Osteocyte (in vitro differentiated cells): ENCODE data around the gene TIGAR. TPM values are rescaled to one million over a fixed set of nuclear protein-coding genes. Genes with fewer than 3 reads are reported as not detected.

Experiments
- DNase-seq: peaks from one replicate; pipeline ENCODE4 v3.0.0; 2021; ENCODE audit warnings: mixed read lengths; ENCODE audit not compliant: unreplicated experiment; ENCODE audit errors: extremely low spot score
- H3K27ac Mint-ChIP-seq: one replicate; pipeline ENCODE4 v1.8.0; 2021; ENCODE audit warnings: mild to moderate bottlenecking, mixed read lengths; ENCODE audit not compliant: unreplicated experiment
- H3K27me3 Mint-ChIP-seq: one replicate; pipeline ENCODE4 v1.8.0; 2021; ENCODE audit warnings: mixed read lengths; ENCODE audit not compliant: unreplicated experiment
- H3K36me3 Mint-ChIP-seq: one replicate; pipeline ENCODE4 v1.8.0; 2021; ENCODE audit warnings: mixed read lengths; ENCODE audit not compliant: unreplicated experiment
- H3K4me1 Mint-ChIP-seq: one replicate; pipeline ENCODE4 v1.8.0; 2021; ENCODE audit warnings: mixed read lengths; ENCODE audit not compliant: unreplicated experiment
- H3K4me3 Mint-ChIP-seq: one replicate; pipeline ENCODE4 v1.8.0; 2021; ENCODE audit warnings: mild to moderate bottlenecking, moderate library complexity, mixed read lengths; ENCODE audit not compliant: unreplicated experiment
- H3K9me3 Mint-ChIP-seq: one replicate; pipeline ENCODE4 v1.8.0; 2021; ENCODE audit warnings: mixed read lengths; ENCODE audit not compliant: unreplicated experiment
- CTCF ChIP-seq: fragments of 200-600 bp; sonication (generic); IDR thresholded peaks from 2 replicates; pipeline ENCODE4 v1.5.0; 2021; ENCODE audit warnings: antibody characterized with exemption, mild to moderate bottlenecking, moderate library complexity
- total RNA-seq: library from RNA; stranded (reverse); gene quantifications from 2 replicates; pipeline ENCODE4 v1.2.1, GENCODE V29; 2021

The TIGAR gene
- total RNA-seq, 1 donor from 2014 or later = 16.6 TPM

- Mint-ChIP-seq H3K9me3 (no peaks in the 10 kb centered on the region), H3K27ac (no peak overlapping the region), H3K4me3 (no peak overlapping the region), H3K36me3 (no peaks in the 10 kb centered on the region), H3K4me1 (no peaks in the 10 kb centered on the region), H3K27me3 (peaks cover 30% of the 10 kb centered on the region)
- DNase-seq = no peak
- TF ChIP-seq CTCF = no peak
Observed at GRCh38 chr12:4375449-4375848, 54.4 kb downstream of the TIGAR start.

- no peaks in the 10 kb centered on the region for H3K36me3 Mint-ChIP-seq
- H3K9me3 Mint-ChIP-seq = no peaks in the 10 kb centered on the region
- H3K4me1 Mint-ChIP-seq = no peaks in the 10 kb centered on the region
- H3K27ac Mint-ChIP-seq = no peak overlapping the region
- TF ChIP-seq CTCF = no peak
- peaks cover 41% of the 10 kb centered on the region for H3K27me3 Mint-ChIP-seq
- no peak overlapping the region for H3K4me3 Mint-ChIP-seq
- DNase-seq = no peak
Observed at GRCh38 chr12:4378772-4379171, 57.8 kb downstream of the TIGAR start.

- no peaks in the 10 kb centered on the region for H3K4me1 Mint-ChIP-seq
- DNase-seq = no peak
- no peak within 1 kb of the TSS for H3K27ac Mint-ChIP-seq
- peaks cover 37% of the 10 kb centered on the region for H3K27me3 Mint-ChIP-seq
- H3K36me3 Mint-ChIP-seq = no peaks in the 10 kb centered on the region
- H3K9me3 Mint-ChIP-seq = no peaks in the 10 kb centered on the region
- H3K4me3 Mint-ChIP-seq = no peak within 1 kb of the TSS
- TF ChIP-seq CTCF = no peak
Observed at GRCh38 chr12:4379405-4379804, 58.4 kb downstream of the TIGAR start, which contains the start of gene FGF23. FGF23 (minus strand) TSS chr12:4379712; CDS start chr12:4379582, 130 bp downstream.

- no peak for DNase-seq
- Mint-ChIP-seq H3K27ac (no peak overlapping the region), H3K4me1 (no peaks in the 10 kb centered on the region), H3K36me3 (no peaks in the 10 kb centered on the region), H3K27me3 (peaks cover 39% of the 10 kb centered on the region), H3K4me3 (no peak overlapping the region), H3K9me3 (no peaks in the 10 kb centered on the region)
- no peak for TF ChIP-seq CTCF
Observed at GRCh38 chr12:4380332-4380731, 59.3 kb downstream of the TIGAR start.

- H3K9me3 Mint-ChIP-seq = no peaks in the 10 kb centered on the region
- no peaks in the 10 kb centered on the region for H3K4me1 Mint-ChIP-seq
- no peaks in the 10 kb centered on the region for H3K36me3 Mint-ChIP-seq
- no peak for DNase-seq
- H3K27me3 Mint-ChIP-seq = peaks cover 44% of the 10 kb centered on the region
- no peak for TF ChIP-seq CTCF
- no peak overlapping the region for H3K27ac Mint-ChIP-seq
- H3K4me3 Mint-ChIP-seq = no peak overlapping the region
Observed at GRCh38 chr12:4383304-4383865, 62.4 kb downstream of the TIGAR start.
